Measurements from ENCODE around the gene HIGD1B.
"Not testable (repeated sequence)": the region's sequence is repeated elsewhere in the genome, so short reads cannot be mapped to it uniquely, and the experiment has no call there.

The HIGD1B gene

GRCh38 chr17:44847586-44847985 lies at the start of gene HIGD1B:
HIGD1B (plus strand) TSS chr17:44847883; CDS start chr17:44848153, 270 bp downstream.
- no peak for DNase-seq

- no peak for DNase-seq
These were observed 49.3 kb upstream of the HIGD1B start for GRCh38 chr17:44798356-44798755.

- DNase-seq: no peak
These were observed 45.8 kb upstream of the HIGD1B start for GRCh38 chr17:44801880-44802279.

DNA sequence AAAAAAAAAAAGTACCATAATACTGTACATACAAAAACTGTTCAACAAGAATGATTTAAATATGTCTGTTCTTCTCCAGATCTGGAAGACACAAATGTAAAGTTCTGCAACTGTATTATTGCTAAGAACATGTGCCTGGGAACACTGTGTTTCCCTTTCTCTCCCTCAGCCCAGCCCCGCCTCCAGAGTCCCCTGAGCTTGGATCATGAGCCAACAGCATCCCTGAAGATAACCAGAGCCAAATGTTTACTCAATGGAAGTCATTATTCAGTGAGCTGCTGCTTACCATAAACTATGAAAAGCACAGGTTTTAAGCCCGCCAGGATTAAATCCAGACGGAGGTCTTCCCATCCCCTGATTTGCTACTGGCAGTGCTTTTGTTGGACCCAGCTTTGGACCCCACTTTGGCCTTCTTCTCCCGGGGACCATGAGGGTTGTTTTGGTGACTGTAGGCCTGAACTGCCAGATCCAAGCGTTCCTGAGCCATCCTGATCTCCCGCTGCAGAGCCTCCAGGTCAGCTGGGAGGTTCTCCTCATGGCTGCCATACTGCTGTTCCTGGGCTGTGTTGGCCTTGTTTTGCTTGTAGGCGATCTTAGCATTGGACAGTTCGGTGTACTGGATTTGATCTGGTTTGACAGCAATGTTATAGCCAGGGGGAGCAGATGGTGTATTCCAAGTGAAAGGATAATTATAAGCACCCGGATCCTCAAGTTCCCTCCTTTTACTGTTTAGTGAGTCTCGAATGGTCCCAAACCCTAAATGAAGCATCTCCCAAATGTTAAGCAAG lies 43.2 kb upstream of the HIGD1B start:
- DNase-seq: no peak

GRCh38 chr17:44807093-44807816 lies 40.4 kb upstream of the HIGD1B start:
- DNase-seq: no peak

DNA sequence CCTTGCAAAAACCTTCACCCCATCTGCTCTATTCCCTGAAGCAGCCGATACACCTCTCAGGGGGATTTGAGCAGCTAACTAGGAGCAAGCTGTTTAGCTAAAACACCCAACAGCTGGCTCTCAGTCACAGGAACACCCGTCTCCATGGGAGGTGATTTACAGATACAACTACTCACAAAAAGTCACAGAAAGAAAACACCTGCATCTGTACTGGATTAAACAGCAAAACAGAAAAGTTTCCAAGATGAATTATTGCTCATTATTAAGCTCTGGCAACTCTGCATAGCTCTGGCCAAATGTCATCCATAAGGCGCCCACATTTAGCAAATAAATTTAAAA lies 39.9 kb upstream of the HIGD1B start:
- DNase-seq: no peak

DNA sequence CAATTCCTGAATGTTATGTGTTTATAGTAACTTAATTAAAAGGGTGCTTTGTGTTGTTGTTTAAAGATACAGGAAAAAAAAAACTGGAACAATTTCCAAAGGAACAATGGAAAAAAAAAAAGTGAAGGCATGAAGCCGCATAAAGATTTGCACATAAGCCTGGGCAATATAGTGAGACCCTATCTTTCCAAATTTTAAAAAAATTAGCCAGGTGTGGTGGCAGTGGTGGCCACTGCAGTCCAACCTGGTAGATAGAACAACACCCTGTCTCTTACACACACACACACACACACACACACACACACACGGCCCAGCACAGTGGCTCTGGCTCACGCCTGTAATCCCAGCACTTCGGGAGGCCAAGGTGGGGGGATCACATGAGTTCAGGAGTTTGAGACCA lies 39.5 kb upstream of the HIGD1B start:
- DNase-seq: no peak

- DNase-seq: not testable (repeated sequence)
These were observed 38.9 kb upstream of the HIGD1B start for GRCh38 chr17:44808656-44809388.

GRCh38 chr17:44812263-44812662 lies 35.4 kb upstream of the HIGD1B start:
- DNase-seq: no peak

DNA sequence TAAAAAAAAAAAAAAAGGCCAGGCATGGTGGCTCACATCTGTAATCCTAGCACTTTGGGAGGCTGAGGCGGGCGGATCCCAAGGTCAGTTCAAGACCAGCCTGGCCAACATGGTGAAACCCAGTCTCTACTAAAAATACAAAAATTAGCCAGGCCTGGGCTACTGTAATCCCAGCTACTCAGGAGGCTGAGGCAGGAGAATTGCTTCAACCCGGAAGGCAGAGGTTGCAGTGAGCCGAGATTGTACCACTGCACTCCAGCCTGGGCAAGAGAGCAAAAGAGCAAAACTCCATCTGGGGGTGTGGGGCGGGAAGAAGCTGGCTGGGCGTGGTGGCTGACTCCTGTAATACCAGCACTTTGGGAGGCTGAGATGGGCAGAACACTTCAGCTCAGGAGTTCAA lies 29.2 kb upstream of the HIGD1B start:
- not testable (repeated sequence) for DNase-seq

GRCh38 chr17:44820631-44821212 lies 27.0 kb upstream of the HIGD1B start:
- DNase-seq: peak; percentile 90

GRCh38 chr17:44825236-44825635 lies 22.4 kb upstream of the HIGD1B start:
- not testable (repeated sequence) for DNase-seq

GRCh38 chr17:44826123-44826790 lies 21.4 kb upstream of the HIGD1B start:
- DNase-seq: no peak

DNA sequence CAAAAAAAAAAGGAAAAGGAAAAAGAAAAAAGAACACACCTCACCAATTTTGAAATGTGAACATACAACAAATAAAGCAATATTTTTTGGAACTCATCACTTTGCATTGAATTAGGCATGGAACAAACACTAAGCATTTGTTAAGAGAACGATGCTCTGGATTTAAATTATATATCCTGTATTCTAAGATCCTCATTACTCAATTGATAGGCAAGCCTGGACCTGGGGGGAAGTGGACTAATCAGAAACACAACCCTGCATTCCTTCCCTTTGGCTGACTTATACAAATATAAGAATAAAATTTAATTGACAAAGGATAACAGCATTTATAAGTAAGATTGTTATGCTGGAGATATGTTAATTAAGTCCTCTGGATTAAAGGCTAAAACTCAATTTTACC lies 19.8 kb upstream of the HIGD1B start:
- no peak for DNase-seq

GRCh38 chr17:44828919-44829522 lies 18.7 kb upstream of the HIGD1B start:
- DNase-seq: no peak

DNA sequence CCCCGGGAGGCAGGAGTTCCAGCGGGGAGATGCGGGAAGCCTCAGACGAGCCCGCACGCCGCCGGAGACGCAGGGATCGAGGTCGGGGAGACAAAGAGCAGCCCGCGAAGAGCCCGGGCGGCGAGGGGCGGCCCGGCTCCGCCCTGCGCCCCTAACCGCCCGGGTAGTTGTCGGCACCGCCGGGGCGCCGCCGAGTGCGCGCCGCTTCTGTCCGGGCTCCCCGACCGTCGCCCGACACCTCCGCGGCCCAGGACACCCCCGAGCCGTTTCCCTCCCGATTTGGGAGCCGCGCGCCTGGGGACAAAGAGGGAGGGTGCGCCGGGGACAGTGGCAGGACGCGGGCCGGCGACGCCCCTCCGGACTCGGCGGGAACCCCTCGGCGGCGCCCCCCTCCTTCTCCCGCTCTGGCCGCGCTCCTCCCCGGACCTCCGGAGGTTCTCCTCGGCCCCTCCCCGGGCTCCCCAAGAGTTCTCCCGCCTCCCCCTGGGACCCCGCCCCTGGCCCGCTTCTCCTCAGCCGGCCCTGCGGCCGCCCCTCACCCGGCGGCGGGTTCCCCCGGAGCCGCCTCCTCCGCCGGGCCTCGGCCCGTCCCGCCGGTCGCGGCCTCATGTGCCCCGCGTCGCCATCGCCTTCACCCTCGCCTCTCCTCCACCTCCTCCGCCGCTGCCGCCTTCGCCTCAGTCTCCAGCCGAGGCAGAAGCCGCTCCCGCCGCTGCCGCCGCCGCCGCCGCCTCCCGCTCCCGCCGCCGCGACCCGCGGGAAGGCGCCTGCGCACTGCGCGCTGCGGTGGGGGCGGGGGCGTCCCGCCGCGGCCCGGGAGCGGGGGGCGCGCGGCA lies 17.9 kb upstream of the HIGD1B start, which contains the start of gene GJC1:
GJC1 (minus strand) TSS at position 765 of the 836 bp plus-strand sequence. CDS start 24,470 bp downstream, outside the sequence.
- no peak for DNase-seq

- no peak for DNase-seq
These were observed 17.1 kb upstream of the HIGD1B start for GRCh38 chr17:44830359-44831288.

DNA sequence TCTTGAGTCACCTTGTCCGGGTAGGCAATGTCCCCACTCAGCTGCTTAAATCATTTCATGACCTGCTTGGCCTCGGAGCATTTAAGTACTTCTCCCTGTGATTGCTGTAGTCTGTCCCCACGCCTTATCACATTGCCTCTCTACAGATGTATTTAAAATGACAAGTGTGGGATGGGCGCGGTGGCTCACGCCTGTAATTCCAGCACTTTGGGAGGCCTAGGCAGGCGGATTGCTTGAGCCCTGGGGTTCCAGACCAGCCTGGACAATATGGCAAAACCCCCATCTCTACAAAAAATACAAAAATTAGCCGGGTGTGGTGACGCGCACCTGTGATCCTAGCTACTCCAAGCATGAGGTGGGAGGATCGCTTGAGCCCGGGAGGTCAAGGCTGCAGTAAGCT lies 16.3 kb upstream of the HIGD1B start:
- no peak for DNase-seq

- no peak for DNase-seq
These were observed 14.9 kb upstream of the HIGD1B start for GRCh38 chr17:44832805-44833204.

- DNase-seq: no peak
These were observed 10.5 kb upstream of the HIGD1B start for GRCh38 chr17:44837196-44837595.
